ENCODE measurements around the gene MUC2.

The MUC2 gene

GRCh38 chr11:1036931-1037330 lies 37.7 kb upstream of the MUC2 start:
- DNase-seq: no peak

DNA sequence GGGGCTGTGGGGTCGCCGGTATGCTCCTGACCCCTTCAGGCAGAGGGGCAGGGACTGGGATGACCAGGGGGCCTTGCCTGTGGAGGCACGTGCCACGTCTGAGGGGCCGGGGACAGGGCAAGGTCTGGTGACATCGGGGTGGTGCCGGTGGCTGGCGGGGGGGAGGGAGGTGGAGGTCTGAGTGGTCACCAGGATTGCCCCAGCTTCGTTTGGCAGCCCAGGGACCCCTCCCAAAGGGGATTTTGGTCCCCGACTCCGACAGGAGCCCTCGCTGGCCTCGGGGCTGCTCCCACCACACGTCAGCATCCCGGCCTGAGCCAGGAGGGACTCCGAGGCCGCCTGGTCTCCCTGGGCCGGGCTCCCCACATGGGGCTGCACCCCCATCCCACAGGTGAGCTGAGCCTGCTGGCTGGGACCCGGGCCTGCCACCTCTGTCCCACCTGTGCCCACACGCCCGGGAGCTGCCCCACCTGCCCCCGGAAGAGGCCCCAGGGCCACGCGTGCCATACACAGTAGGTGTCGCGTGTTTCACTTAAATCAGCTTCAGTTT lies 37.1 kb upstream of the MUC2 start:
- no peak for DNase-seq

DNA sequence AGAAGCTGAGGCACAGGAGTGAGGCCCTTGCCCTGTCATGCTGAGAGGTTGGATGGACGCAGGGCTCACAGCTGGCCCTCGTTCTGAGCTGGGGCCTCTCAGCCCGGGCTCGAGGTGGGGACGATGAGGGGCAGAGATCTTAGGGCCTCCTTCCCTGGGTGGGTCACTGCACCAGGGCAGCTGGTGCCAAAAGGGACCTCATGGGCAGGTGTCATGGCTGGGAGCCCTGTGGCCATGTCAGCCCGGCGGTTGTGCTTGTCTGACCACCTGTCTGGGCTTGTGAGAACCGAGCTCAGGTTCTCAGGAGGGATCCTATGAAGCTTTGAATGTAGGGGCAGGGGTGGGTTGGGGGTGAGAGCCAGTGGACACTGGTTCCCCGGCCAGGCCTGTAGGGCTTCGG lies 36.3 kb upstream of the MUC2 start:
- DNase-seq: no peak

- no peak for DNase-seq
Observed at GRCh38 chr11:1038921-1039320, 35.8 kb upstream of the MUC2 start.

DNA sequence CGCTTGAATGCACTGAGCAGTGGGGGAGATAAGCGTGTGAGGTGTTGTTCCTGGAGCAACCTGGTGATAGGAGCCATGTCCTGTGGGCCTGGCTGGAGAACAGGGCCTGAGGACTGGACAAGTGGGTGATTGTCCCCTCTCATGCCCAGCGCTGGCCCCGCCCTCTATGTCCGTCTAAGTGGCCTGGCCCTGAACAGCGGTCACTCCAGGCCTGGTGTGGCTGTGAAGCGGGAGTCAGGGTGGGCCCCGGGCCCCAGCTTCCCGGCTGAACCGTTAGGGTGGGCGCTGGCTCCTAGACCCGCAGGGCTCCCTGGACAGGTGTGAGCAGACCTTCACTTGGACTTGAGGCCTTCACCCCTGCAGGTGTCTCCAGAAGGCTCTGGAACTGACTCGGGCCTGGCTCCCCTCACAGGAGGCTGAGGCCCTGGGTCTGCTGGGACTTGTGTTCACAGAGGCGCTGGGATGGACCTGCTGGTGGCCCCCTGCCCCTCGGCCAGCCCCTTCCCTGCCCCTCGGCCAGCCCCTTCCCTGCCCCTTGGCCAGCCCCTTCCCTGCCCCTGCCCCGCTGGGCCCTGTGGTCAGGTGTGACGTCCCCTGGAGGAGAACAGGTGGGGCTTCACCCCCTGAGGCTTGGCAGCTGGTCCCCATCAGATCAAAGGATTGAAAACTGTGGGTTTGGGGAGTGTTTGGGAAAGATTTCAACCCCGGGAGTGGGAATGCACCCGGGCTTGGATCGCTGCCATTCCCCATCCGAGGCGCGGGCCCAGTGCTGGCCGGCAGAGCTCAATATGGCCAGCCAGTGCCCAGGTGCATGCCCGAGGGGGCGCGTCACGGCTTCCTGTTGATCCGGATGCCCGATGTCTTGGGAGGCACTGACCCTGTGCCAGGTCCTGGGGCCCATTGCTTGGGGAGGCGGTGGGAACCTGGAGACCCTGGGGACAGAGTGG lies 34.9 kb upstream of the MUC2 start:
- no peak for DNase-seq

DNA sequence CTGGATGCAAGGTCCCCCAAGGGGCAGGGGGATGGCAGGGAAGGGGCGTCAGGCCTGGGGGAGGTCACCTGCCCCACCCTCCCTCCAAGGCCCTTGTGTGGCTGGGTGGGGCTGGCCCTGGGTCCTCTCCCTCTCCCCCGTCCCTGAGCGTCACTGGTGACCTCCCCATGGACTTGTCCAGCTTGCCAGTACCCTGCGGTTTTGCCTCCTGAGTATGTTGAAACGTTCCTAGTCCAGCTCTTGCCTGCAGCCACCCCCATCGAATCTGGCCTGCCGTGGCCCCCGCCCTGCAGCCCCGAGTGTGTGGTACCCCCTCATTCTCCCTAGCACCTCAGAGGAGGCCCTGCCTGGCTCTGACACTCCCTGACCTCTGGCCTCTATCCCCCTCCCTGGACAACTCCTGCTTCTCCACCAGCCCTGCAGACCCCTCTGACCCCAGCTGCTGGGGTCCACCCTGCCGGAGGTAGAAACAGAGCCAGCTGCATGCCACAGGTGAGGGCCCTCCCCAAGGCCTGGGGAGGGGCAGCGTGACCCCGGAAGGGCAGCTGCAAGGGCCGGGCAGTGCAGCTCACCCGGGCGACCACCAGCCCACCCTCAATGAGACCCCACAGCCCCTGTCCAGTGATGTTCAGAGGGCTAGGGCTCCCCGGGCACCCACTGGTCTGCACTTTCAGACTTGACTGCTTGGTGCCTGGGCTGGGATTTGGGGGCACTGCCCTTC lies 34.1 kb upstream of the MUC2 start:
- no peak for DNase-seq

- DNase-seq: no peak
Observed at GRCh38 chr11:1041149-1041467, 33.6 kb upstream of the MUC2 start.

DNA sequence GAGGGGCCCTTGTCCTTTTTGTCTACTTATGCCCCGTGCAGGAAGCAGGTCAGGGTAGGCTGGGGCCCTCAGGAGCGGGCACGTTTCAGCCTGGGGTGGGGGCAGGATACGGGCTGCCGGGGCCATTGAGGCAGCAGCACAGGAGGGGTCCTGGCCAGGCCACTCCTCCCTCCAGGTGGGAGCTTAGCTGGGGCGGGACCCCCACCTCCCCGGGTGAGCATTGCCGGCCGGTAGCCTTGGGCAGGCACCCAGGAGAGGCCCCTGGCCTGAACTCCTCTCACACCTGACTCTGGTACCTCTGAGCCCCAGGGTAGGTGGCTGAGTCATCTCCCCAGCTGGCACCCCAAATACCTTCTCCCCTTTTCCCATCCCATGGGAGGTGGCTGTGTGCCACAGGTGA lies 33.2 kb upstream of the MUC2 start:
- no peak for DNase-seq

DNA sequence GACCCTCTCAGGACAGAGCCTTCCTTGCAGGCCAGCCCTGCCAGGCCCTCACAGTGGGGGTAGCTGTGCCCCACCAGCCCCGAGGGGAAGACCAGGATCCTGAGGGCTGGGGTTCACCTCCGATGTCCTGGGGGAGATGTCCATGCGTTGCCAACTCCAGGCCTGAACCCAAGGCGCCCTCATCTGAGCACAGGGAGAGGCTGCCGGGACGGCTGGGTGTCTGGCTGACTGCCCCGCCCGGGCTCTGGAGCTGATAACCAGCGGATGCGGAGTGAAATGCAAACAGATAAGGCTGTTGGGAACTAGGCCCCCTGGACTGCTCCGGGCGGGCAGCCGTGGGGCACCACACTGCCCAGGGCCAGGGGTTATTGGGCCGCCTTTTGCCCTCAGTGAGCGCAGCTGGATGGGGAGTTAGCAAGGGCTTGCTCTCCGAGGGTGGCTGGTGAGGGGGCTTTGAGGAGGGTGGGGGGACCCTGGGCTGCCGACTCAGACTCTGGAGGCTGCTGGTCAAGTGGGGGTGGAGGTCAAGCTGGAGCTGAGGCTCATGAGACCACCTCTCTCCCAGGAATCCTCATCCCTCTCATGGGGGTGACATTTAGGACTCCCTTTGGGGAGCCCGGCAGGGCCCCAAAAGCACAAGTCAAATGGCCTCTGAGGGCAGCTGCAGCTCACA lies 32.6 kb upstream of the MUC2 start:
- no peak for DNase-seq

DNA sequence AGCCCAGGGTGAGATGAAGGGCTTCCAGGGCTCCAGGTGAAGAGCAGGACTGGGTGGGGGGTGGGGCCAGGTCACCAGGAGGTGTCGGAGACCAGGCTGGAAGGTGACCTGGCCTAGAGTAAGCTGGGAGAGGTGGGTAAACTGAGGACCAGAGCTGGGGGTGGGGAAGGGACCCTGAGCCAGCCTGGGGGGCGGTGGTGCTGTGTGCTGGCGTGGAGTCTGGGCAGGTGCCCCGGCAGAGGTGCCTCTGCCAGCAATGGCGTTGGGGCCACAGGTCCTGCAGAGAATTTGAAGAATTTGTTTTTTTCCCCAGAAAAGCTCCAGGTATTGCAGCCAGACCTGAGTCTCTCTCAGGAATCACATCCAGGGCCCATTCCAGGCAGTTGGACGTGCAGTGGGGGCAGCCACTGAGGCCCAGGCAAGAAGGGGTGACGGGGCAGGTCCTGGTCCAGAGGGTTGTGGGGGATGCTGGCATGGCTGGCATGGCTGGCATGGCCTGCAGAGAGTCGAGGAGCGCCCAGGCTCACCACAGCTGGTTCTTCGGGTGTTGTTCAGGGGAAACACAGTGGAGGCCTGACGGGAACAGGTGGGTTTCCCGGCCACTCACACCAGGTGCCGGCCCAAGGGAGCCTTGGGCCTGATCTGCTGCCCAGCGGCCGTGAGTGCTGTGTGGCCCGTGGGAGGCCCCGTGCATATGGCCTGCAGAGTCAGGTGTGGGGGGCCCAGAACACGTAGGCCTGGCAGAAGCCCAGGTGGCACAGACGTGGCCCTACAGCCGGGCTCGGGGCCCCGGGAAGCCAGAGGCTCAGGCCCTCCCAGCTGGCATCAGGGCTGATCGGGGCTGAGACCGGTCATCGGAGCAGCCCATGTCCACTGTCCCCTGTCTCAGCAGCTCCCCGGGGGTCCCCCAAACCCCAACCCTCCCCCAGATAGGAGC lies 31.8 kb upstream of the MUC2 start:
- no peak for DNase-seq

- DNase-seq: no peak
Observed at GRCh38 chr11:1043563-1044096, 31.0 kb upstream of the MUC2 start.

DNA sequence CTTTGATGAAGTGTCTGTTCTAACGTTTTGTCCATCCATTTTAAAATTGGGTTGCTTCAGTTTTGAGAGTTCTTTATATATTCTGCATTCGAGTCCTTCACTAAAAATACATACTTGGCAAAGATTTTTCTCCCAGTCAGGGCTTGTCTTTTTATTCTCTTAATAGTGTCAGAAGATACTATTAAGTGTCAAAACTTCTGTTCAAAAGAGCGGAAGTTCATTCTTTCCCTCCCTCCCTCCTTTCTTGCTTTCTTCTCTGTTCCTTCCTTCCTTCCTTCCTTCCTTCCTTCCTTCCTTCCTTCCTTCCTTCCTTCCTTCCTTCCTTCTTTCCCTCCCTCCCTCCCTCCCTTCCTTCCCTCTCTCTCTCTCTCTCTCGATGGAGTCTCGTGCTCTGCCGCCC lies 30.5 kb upstream of the MUC2 start:
- no peak for DNase-seq

GRCh38 chr11:1047595-1048156 lies 27.0 kb upstream of the MUC2 start:
- DNase-seq: no peak

DNA sequence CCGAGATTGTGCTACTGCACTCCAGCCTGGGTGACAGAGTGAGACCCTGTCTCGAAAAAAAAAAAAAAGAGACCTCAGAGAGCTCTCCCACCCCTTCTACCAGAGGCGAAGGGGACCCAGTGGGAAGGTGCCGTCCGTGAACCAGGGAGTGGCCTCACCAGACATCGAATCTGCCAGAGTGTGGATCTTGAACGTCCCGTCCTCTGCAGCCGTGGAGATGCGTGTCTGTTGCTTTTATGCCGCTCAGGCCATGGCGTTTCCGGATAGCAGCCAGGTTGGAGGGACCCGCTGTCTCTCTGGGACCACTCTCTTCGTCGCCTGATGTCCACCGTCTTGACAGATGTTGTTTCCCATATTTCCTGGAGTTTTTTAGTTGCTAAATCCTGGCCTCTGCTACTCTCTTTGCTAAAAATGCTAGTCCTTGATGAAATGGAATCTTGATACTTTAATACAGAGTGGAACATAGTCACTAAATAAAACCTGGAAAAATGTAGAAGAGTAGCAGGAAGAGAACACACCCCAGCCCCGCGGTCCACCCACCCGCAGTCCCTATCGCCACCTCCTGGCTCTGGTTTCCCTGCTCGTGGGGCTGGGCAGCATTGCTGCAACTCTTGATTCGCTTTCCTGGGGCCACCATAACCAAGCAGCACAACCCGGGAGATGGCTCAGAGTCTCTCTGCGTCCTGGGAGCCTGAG lies 26.2 kb upstream of the MUC2 start:
- no peak for DNase-seq

DNA sequence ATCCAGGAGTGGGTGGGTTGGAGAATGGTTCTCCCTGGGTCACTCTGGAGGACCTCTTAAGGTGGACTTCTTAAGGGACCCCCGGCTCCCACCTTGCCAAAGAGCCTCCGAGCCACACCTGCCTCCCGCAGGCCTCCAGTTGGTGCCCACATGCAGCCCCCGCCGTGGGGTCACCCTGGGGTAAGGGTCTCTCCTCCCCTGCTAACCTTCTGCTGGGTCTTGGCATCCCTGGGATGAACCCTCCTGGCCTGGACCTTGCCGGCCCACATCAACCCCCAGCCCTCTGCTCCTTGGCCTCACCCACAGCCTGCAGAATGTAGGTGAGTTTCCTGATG lies 25.6 kb upstream of the MUC2 start:
- DNase-seq: no peak

GRCh38 chr11:1049431-1049891 lies 25.2 kb upstream of the MUC2 start:
- DNase-seq: no peak

- DNase-seq: no peak
Observed at GRCh38 chr11:1049911-1050580, 24.6 kb upstream of the MUC2 start.

GRCh38 chr11:1050581-1051355 lies 23.9 kb upstream of the MUC2 start:
- peak; percentile 29 for DNase-seq

DNA sequence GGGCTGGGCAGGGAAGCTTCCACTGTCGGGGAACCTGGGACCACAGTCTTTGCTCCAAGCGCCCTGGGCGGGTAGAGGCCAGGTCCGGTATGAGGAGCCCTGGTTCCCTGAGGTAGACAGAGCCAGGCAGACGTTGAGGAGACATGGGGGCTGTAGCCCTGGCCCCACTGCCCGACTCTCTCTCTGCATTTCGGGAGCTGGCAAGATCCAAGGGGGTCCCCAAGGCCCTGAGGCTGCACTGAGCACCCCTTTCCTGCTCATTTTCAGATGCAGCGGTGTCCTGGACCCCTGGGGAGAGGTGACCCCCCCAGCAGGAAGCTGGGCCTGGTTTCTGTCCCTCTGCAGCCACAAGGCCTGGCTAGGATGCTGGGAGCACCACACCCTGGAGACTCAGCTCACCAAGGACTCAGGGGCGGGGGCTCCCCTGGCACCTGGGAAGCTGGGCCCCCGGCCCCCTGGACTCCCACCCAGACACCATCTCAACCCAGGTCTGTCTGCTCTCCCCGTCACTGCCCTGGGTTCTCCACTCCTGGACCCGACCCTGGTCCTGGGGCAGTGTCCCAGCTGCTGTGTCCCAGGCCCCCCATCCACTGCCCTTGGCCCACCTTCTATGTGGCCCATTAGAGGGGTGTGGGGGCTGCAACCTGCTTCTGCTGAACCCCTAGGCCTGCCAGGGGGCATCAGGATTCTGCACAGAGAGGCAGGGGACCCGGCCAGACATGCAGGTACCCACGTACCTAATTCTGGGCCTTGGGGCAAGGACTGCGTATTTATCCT lies 23.1 kb upstream of the MUC2 start:
- DNase-seq: no peak
